ENCODE data around the gene RRAGB.

GRCh38 chrX:55738969-55739368 lies 21.4 kb downstream of the RRAGB start:
- TF ChIP-seq POLR2A (IDR thresholded peaks at IDR 0.05; ENCODE audit: low read length) (no peak), GATA1 (IDR thresholded peaks at IDR 0.05; ENCODE audit: low read depth, low read length) (no peak)
